Measurements from ENCODE around the gene CLEC4E.

GRCh38 chr12:8559676-8560075 is 19.0 kb upstream of the CLEC4E start:
- TF ChIP-seq EZH2phosphoT487 (IDR thresholded peaks at IDR 0.05; ENCODE audit: low read depth, severe bottlenecking, unreplicated experiment) (no peak), CTCF (IDR thresholded peaks at IDR 0.05; ENCODE audit: poor library complexity) (no peak)

Data from hepatocyte (in vitro differentiated cells).